Neutrophil (primary cell): ENCODE results near the gene RNF224.
A peak's percentile ranks its signal among the peaks of the same experiment; 100 is the strongest.
"Not testable (repeated sequence)": the region's sequence is repeated elsewhere in the genome, so short reads cannot be mapped to it uniquely, and the experiment has no call there.

Source experiments
- H3K27ac ChIP-seq: fragments of 200-600 bp; sonication (generic); 2 replicates; pipeline ENCODE4 v1.5.1; 2016; ENCODE audit warnings: mild to moderate bottlenecking, moderate library complexity
- H3K27me3 ChIP-seq: fragments of 200-600 bp; sonication (generic); 2 replicates; pipeline ENCODE4 v1.6.0; 2016; ENCODE audit warnings: mild to moderate bottlenecking
- H3K36me3 ChIP-seq: fragments of 200-600 bp; sonication (generic); 2 replicates; pipeline ENCODE4 v1.5.1; 2017
- H3K4me1 ChIP-seq, 2 experiments: fragments of 200-600 bp in 1 of 2; sonication (generic) in 1 of 2; 1 replicate in 1 of 2; 2 replicates in 1 of 2; pipeline versions ENCODE4 v1.5.1 to v1.6.1; 2013 to 2016; ENCODE audit warnings: low read depth in 1 of 2, low read length in 1 of 2, mild to moderate bottlenecking in 1 of 2, moderate library complexity in 1 of 2; ENCODE audit not compliant: control insufficient read depth in 1 of 2, insufficient read depth in 1 of 2
- H3K4me3 ChIP-seq, 2 experiments: fragments of 200-600 bp in 1 of 2; sonication (generic) in 1 of 2; 1 replicate in 1 of 2; 2 replicates in 1 of 2; pipeline ENCODE4 v1.5.1; 2013 to 2016; ENCODE audit warnings: low read depth in 1 of 2, low read length in 1 of 2, mild to moderate bottlenecking in 1 of 2, moderate library complexity in 1 of 2
- H3K9me3 ChIP-seq: fragments of 200-600 bp; sonication (generic); 2 replicates; pipeline ENCODE4 v1.5.1; 2016
- CTCF ChIP-seq: fragments of 200-600 bp; sonication (generic); IDR thresholded peaks from 2 replicates; pipeline ENCODE4 v1.5.1; 2016; ENCODE audit warnings: antibody characterized with exemption

RNF224 gene

DNA sequence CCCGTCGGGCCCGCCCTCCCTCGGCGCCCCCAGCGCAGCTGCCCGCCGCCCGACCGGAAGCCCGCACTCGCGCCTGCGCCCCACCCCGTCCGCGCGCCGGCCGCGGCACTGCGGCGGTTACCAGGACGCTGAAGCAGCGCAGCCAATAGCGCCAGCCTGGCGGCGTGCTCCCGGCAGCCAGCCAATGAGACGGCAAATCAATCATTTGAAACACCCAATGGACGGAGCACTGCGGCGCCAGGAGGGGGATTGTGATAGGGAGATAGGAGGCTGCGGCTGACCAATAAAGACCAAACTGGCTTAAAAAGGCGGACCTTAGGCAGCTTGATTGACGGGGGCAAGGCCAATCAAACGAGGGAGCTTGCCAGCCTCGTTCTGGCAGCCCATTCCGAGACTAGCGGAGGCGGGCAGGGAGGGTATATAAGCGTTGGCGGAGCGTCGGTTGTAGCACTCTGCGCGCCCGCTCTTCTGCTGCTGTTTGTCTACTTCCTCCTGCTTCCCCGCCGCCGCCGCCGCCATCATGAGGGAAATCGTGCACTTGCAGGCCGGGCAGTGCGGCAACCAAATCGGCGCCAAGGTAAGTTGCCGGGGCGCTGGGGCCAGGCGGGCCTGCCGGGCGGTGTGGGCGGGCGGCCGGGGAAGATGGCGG lies 13.7 kb downstream of the RNF224 start, which contains the start of gene TUBB4B:
Gene TUBB4B (plus strand): TSS at position 447 of the 649 bp plus-strand sequence. CDS start 74 bp downstream, at position 521.
- H3K4me1 ChIP-seq, result peaks cover 67 to 70% of the 10 kb centered on the region in 2 experiments

DNA sequence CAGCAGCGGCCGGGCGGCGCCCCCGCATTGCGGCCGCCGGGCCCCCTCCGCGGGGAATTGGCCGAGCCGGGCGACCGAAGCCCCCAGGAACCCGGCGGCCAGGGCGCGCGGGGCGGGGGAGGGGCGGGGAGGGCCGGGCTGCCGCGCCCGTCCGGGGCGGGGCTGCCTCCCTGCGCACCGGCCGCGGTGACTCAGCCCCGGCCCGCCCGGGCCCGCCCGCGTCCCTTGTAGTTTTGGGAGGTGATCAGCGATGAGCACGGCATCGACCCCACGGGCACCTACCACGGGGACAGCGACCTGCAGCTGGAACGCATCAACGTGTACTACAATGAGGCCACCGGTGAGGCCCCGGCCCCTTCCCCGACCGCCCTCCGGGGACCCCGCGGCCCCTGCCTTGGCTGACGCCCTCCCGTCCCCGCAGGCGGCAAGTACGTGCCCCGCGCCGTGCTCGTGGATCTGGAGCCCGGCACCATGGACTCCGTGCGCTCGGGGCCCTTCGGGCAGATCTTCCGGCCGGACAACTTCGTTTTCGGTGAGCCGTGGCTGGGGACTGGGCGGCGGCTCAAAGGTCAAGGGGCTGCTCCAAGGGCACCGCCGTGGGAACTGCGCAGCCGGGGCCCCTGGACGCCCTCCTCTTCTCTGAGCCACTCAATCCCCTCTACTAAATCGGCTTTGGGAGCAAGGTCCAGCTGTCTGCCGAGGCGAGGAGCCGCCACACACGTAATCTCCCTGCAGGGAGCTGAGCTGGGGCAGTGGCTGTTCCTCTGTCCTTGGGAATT lies 14.4 kb downstream of the RNF224 start:
- Histone ChIP-seq H3K27ac (peak overlapping the region; percentile 96), H3K4me1 (peaks cover 60 to 63% of the 10 kb centered on the region in 2 experiments), H3K9me3 (no peaks in the 10 kb centered on the region), H3K27me3 (no peaks in the 10 kb centered on the region), H3K4me3 (peak overlapping the region; percentile 79 to 96), H3K36me3 (peaks cover 23% of the 10 kb centered on the region)
- TF ChIP-seq CTCF, result no peak

More for the DNA sequence above, 13.7 kb downstream of the RNF224 start, which contains the start of gene TUBB4B:
- peak; percentile 40 for TF ChIP-seq CTCF
- Histone ChIP-seq H3K27me3 (peaks cover 1% of the 10 kb centered on the region), H3K9me3 (no peaks in the 10 kb centered on the region), H3K36me3 (peaks cover 23% of the 10 kb centered on the region), H3K4me3 (peak within 1 kb of the TSS; percentile 79 to 96), H3K27ac (peak within 1 kb of the TSS; percentile 96)

DNA sequence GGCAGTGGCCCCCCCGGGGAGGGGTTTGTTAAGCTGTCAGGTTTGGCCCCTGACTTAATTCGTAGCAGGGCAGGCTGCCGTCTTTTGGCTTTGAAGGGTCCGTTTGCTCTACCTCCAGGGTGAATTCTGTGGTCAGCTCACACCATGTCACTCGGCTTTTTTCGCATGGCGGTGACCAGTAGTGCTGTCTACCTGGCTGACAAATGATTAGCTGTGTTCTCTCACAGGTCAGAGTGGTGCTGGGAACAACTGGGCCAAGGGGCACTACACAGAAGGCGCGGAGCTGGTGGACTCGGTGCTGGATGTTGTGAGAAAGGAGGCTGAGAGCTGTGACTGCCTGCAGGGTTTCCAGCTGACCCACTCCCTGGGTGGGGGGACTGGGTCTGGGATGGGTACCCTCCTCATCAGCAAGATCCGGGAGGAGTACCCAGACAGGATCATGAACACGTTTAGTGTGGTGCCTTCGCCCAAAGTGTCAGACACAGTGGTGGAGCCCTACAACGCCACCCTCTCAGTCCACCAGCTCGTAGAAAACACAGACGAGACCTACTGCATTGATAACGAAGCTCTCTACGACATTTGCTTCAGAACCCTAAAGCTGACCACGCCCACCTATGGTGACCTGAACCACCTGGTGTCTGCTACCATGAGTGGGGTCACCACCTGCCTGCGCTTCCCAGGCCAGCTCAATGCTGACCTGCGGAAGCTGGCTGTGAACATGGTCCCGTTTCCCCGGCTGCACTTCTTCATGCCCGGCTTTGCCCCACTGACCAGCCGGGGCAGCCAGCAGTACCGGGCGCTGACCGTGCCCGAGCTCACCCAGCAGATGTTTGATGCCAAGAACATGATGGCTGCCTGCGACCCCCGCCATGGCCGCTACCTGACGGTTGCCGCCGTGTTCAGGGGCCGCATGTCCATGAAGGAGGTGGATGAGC lies 15.2 kb downstream of the RNF224 start:
- no peaks in the 10 kb centered on the region for H3K9me3 ChIP-seq
- H3K36me3 ChIP-seq, result peaks cover 23% of the 10 kb centered on the region
- no peak for TF ChIP-seq CTCF
- H3K4me3 ChIP-seq, result peak overlapping the region; percentile 71 to 79
- H3K27me3 ChIP-seq, result no peaks in the 10 kb centered on the region
- peaks cover 51 to 54% of the 10 kb centered on the region in 2 experiments for H3K4me1 ChIP-seq
- peak overlapping the region; percentile 96 for H3K27ac ChIP-seq

GRCh38 chr9:137243266-137243625 lies 15.9 kb downstream of the RNF224 start:
- H3K36me3 ChIP-seq, result peaks cover 23% of the 10 kb centered on the region
- H3K4me3 ChIP-seq, H3K27me3 ChIP-seq, H3K9me3 ChIP-seq: not testable (repeated sequence)
- H3K27ac ChIP-seq, result peak overlapping the region; percentile 36
- H3K4me1 ChIP-seq, result peaks cover 44 to 47% of the 10 kb centered on the region in 2 experiments

GRCh38 chr9:137243626-137244485 lies 16.6 kb downstream of the RNF224 start:
- H3K4me1 ChIP-seq, result peaks cover 41% of the 10 kb centered on the region in 2 experiments
- H3K27me3 ChIP-seq, result no peaks in the 10 kb centered on the region
- no peak for TF ChIP-seq CTCF
- no peak overlapping the region for H3K4me3 ChIP-seq
- H3K36me3 ChIP-seq, result peaks cover 23% of the 10 kb centered on the region
- no peaks in the 10 kb centered on the region for H3K9me3 ChIP-seq
- H3K27ac ChIP-seq, result peak overlapping the region; percentile 36
